Measurements from ENCODE around the gene ORC5.

The ORC5 gene

DNA sequence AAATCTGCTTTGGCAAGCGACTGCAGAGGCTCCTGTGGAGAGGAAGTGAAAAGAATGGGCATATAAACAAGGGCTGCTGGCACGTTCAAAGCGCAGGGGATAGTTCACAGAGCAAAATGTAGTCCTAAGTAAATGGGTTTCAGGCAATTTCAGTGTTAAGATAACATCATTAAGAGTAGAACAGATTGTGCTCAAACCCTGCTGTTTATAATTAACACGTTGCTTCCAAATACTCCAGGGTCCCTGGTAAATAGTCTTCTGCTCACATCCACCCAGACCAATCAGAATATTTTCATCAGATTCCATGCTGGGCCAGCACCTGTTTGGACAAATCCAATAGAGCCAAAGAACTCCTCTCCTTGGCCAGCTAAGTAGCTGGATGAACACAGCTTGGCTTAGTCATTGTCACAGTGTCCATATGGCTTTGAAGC lies 81.4 kb downstream of the ORC5 start:
- Histone ChIP-seq H3K36me3 (peaks cover 19% of the 10 kb centered on the region), H3K9me3 (no peaks in the 10 kb centered on the region)

GRCh38 chr7:104124893-104125477 lies 82.8 kb downstream of the ORC5 start:
- Histone ChIP-seq H3K36me3 (peaks cover 14% of the 10 kb centered on the region), H3K27ac (no peak overlapping the region), H3K27me3 (no peaks in the 10 kb centered on the region), H3K9me3 (no peaks in the 10 kb centered on the region), H3K4me3 (ENCODE audit: low read depth in 1 of 2, low read length in 1 of 2) (no peak overlapping the region), H3K4me1 (ENCODE audit: control insufficient read depth in 1 of 2, insufficient read depth in 1 of 2, low read depth in 1 of 2, low read length in 1 of 2) (no peaks in the 10 kb centered on the region)
- TF ChIP-seq, protein P1, sequence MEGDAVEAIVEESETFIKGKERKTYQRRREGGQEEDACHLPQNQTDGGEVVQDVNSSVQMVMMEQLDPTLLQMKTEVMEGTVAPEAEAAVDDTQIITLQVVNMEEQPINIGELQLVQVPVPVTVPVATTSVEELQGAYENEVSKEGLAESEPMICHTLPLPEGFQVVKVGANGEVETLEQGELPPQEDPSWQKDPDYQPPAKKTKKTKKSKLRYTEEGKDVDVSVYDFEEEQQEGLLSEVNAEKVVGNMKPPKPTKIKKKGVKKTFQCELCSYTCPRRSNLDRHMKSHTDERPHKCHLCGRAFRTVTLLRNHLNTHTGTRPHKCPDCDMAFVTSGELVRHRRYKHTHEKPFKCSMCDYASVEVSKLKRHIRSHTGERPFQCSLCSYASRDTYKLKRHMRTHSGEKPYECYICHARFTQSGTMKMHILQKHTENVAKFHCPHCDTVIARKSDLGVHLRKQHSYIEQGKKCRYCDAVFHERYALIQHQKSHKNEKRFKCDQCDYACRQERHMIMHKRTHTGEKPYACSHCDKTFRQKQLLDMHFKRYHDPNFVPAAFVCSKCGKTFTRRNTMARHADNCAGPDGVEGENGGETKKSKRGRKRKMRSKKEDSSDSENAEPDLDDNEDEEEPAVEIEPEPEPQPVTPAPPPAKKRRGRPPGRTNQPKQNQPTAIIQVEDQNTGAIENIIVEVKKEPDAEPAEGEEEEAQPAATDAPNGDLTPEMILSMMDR (IDR thresholded peaks at IDR 0.05): no peak

More for the DNA sequence above, 81.4 kb downstream of the ORC5 start:
- H3K4me3 ChIP-seq (ENCODE audit: low read depth in 1 of 2, low read length in 1 of 2): no peak overlapping the region
- no peaks in the 10 kb centered on the region for H3K27me3 ChIP-seq
- TF ChIP-seq, protein P1 (IDR thresholded peaks at IDR 0.05): no peak
- H3K4me1 ChIP-seq (ENCODE audit: control insufficient read depth in 1 of 2, insufficient read depth in 1 of 2, low read depth in 1 of 2, low read length in 1 of 2): no peaks in the 10 kb centered on the region
- H3K27ac ChIP-seq: no peak overlapping the region

- no peaks in the 10 kb centered on the region for H3K4me1 ChIP-seq (ENCODE audit: control insufficient read depth in 1 of 2, insufficient read depth in 1 of 2, low read depth in 1 of 2, low read length in 1 of 2)
- H3K9me3 ChIP-seq: no peaks in the 10 kb centered on the region
- H3K27ac ChIP-seq: no peak overlapping the region
- H3K4me3 ChIP-seq (ENCODE audit: low read depth in 1 of 2, low read length in 1 of 2): no peak overlapping the region
- no peaks in the 10 kb centered on the region for H3K27me3 ChIP-seq
- H3K36me3 ChIP-seq: peaks cover 14% of the 10 kb centered on the region
- TF ChIP-seq, protein P1 (IDR thresholded peaks at IDR 0.05): no peak
Measured at GRCh38 chr7:104124469-104124868, 83.3 kb downstream of the ORC5 start.

- no peaks in the 10 kb centered on the region for H3K27me3 ChIP-seq
- H3K4me1 ChIP-seq (ENCODE audit: control insufficient read depth in 1 of 2, insufficient read depth in 1 of 2, low read depth in 1 of 2, low read length in 1 of 2): no peaks in the 10 kb centered on the region
- H3K9me3 ChIP-seq: no peaks in the 10 kb centered on the region
- peaks cover 14% of the 10 kb centered on the region for H3K36me3 ChIP-seq
- TF ChIP-seq, protein P1 (IDR thresholded peaks at IDR 0.05): no peak
- no peak overlapping the region for H3K4me3 ChIP-seq (ENCODE audit: low read depth in 1 of 2, low read length in 1 of 2)
- no peak overlapping the region for H3K27ac ChIP-seq
Measured at GRCh38 chr7:104123786-104124185, 84.0 kb downstream of the ORC5 start.

DNA sequence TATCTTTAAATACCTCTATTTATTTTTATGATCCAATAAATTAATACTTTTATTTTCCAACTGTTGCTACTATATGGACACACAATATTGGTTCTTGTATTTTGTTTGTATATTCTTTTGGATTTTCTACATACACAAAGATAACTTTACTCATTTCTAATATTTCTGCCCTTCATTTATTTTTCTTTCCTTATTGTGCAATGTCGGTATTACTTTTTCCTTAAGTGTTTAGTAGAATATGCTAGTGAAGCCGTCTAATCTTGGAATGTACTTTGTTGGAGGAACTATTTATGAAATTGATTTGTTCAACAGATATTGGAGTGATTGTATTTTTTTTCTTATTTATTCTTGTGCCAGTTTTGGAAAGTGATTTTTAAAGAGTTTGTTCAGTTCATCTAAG lies 94.0 kb downstream of the ORC5 start:
- Histone ChIP-seq H3K27ac (no peak overlapping the region), H3K36me3 (no peaks in the 10 kb centered on the region), H3K4me1 (ENCODE audit: control insufficient read depth in 1 of 2, insufficient read depth in 1 of 2, low read depth in 1 of 2, low read length in 1 of 2) (no peaks in the 10 kb centered on the region), H3K9me3 (no peaks in the 10 kb centered on the region), H3K4me3 (ENCODE audit: low read depth in 1 of 2, low read length in 1 of 2) (no peak overlapping the region), H3K27me3 (peaks cover 7% of the 10 kb centered on the region)
- TF ChIP-seq, protein P1 (IDR thresholded peaks at IDR 0.05): no peak

All from neutrophil (primary cell).